ENCODE data around the gene SEPTIN5.
"Not testable (repeated sequence)": the region's sequence is repeated elsewhere in the genome, so short reads cannot be mapped to it uniquely, and the experiment has no call there.

The SEPTIN5 gene

GRCh38 chr22:19714312-19715187 is at the start of gene SEPTIN5:
SEPTIN5 (plus strand) TSS chr22:19714503; CDS start chr22:19714589, 86 bp downstream.
- no peak for DNase-seq

- no peak for DNase-seq
These were observed 49.1 kb upstream of the SEPTIN5 start for GRCh38 chr22:19664951-19665783.

- no peak for DNase-seq
These were observed 48.3 kb upstream of the SEPTIN5 start for GRCh38 chr22:19665784-19666672.

- no peak for DNase-seq
These were observed 47.4 kb upstream of the SEPTIN5 start for GRCh38 chr22:19666673-19667593.

GRCh38 chr22:19667872-19668740 is 46.2 kb upstream of the SEPTIN5 start:
- no peak for DNase-seq

- no peak for DNase-seq
These were observed 45.6 kb upstream of the SEPTIN5 start for GRCh38 chr22:19668748-19669147.

- DNase-seq: no peak
These were observed 44.7 kb upstream of the SEPTIN5 start for GRCh38 chr22:19669570-19669969.

- DNase-seq: no peak
These were observed 43.0 kb upstream of the SEPTIN5 start for GRCh38 chr22:19671316-19671715.

GRCh38 chr22:19672054-19672776 is 42.1 kb upstream of the SEPTIN5 start:
- no peak for DNase-seq

- no peak for DNase-seq
These were observed 40.6 kb upstream of the SEPTIN5 start for GRCh38 chr22:19673660-19674059.

GRCh38 chr22:19674129-19674928 is 40.0 kb upstream of the SEPTIN5 start:
- DNase-seq: no peak

- DNase-seq: no peak
These were observed 39.4 kb upstream of the SEPTIN5 start for GRCh38 chr22:19674929-19675253.

- no peak for DNase-seq
These were observed 38.9 kb upstream of the SEPTIN5 start for GRCh38 chr22:19675428-19675827.

GRCh38 chr22:19676437-19676836 is 37.9 kb upstream of the SEPTIN5 start:
- not testable (repeated sequence) for DNase-seq

- DNase-seq: no peak
These were observed 35.3 kb upstream of the SEPTIN5 start for GRCh38 chr22:19678949-19679521.

- DNase-seq: peak; percentile 20
These were observed 34.7 kb upstream of the SEPTIN5 start for GRCh38 chr22:19679522-19680101.

- no peak for DNase-seq
These were observed 33.9 kb upstream of the SEPTIN5 start for GRCh38 chr22:19680287-19680881.
